Stimulated activated CD8-positive, alpha-beta memory T cell treated with anti-CD3 and anti-CD28 coated beads, Interleukin-7, amount 100 ng/mL, for 1 hour (primary cell): ENCODE data around the gene FCRL6.

Experiments
- DNase-seq, 2 donors: peaks; one replicate each; pipeline ENCODE4 v3.0.0-alpha.2; 2020; ENCODE audit warnings: low read depth in 2 of 2

Gene FCRL6

DNA sequence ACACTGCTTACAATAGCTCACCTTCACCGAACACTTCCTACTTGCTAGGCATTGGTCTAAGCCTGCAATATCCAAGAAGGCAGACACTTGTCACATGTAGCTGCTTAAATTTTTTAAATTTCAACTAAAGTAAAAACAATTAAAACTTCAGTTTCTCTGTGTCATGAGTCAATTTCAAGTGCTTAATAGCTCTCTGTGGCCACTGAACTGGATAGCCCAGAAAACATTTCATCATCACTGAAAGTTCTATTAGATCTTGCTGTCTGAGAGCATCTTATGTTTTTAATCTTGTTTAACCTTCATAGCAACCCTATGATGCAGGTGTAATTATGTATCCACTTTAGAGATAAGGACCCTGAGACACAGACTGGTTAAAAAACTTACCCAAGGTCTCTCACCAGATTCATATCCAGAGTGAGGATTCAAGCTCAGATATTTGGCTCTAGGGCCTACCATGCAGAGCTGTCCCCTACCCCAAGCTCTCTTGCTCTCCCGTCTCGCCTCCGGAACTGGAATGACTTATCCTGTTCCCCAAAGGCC lies 2.6 kb upstream of the FCRL6 start:
- DNase-seq: no peak

DNA sequence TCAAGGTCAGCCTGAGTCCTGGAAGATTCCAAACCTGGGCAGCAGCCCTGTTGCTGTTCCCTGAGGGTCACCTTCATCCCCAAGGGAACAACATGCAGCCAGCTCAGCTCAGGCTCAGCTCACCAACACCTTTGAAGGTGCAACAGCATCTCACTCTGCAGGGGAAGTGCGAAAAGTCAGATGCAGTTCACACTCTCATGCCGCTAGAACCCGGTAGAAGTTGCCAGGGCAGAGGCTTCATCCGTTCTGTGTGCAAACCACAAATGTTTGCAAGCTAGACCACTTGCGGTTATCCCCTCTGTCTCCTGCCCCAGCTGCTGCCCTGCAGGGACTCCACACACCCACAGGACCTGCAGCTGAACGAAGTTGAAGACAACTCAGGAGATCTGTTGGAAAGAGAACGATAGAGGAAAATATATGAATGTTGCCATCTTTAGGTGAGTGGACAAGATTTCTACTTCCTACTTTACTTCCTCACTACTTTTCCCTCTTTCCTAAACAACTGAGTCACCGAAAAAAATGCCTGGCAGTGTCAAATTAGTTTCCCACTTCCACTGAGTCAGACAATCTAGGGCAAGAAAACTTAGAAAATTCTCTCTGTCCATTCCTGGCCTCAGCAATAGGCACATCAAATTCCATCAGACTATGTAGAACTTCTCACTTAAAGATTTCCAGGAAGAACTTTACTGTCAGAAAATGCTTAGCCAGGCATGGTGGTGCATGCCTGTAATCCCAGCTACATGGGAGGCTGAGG lies 1.8 kb upstream of the FCRL6 start:
- DNase-seq: peak; percentile 8 to 28

DNA sequence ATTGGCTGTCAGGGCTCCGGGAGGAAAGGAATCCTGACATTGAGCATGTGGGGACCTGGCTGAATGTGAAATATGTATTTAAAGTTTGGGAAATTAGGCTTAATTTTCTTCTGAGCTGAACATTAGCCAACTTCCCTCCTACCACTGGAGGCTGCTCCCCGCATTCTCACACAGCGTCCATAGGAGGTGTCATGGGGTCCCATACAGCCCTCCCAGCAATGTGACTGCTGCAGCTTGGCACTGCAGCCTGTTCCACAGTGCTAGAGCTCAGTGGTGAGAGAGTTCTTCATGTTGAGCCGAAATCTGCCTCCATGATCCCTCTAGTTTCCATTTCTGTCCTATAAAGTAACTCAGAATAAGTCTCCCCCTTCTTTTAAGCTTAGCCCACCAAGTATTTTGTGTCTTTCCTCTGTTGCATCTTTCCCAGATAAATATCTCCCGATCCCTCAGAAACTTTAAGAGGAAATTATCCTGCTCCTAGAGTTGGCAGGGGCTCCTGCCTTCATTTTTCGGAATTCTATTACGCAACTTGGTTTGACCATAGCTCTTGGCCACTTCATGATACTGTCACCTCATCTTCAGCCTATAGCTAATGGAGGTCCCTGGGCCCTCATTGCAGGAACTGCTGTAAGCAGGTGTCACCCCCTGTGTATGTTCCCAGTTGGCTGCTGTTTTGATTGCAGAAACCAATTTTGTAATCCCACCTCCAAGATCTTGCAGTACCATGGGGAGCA lies 2.0 kb downstream of the FCRL6 start:
- no peak for DNase-seq

DNA sequence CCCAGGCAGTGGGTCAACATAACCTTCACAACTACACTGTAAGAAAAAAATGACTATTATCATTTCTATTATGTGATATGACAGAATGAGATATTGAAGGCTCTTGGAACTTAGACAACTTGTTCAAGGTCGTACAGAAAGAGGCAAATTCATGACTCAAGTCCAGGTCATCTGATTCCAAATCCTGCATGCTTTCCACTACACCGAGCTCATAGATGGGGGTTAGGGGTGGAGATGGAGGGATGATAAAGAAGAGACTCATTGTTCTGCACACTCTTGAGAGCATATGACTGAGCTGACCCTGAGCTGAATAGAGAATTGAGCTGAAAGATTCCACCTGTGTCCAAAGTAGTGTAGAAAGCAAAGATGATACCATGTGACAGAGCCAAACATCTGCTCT lies 2.8 kb downstream of the FCRL6 start:
- no peak for DNase-seq

DNA sequence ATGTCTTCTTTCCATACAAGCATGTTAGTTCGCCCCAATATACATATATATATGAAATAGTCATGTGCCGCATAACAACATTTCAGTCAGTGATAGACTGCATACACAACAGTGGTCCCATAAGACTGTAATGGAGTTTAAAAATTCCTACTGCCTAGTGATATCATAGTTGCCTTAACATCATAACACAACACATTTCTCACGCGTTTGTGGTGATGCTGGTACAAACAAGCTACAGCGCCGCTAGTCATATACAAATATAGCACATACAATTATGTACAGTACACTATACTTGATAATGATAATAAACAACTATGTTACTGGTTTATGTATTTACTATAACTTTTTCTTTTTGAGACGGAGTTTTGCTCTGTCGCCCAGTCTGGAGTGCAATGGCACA lies 13.8 kb downstream of the FCRL6 start:
- no peak for DNase-seq

DNA sequence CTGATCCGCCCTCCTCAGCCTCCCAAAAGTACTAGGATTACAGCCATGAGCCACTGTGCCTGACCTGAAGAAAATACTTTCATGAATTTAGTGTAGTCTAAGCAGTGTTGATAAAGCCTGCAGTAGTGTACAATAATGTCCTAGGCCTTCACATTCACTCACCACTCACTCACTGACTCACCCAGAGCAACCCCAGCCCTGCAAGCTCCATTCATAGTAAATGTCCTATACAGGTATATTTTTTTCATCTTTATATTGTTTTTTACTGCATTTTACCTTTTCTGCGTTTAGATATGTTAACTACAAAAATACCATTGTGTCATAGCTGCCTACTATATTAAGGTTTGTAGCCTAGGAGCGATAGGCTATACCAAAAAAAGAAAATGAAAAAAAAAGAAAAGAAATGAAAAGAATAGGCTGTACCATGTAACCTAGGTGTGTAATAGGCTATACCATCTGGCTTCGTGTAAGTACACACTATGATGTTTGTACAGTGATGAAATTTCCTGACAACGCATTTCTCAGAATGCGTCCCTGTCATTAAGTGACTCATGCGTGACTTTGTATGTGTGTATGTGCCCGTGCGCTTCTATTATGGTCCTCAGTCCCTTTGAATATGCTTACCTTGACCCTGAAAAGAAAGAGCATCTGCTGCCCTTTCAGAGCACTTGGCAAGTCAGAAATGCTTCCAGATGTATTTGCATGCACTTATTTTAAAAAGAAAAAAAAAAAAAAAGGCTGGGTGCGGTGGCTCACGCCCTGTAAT lies 15.3 kb downstream of the FCRL6 start:
- DNase-seq: no peak

DNA sequence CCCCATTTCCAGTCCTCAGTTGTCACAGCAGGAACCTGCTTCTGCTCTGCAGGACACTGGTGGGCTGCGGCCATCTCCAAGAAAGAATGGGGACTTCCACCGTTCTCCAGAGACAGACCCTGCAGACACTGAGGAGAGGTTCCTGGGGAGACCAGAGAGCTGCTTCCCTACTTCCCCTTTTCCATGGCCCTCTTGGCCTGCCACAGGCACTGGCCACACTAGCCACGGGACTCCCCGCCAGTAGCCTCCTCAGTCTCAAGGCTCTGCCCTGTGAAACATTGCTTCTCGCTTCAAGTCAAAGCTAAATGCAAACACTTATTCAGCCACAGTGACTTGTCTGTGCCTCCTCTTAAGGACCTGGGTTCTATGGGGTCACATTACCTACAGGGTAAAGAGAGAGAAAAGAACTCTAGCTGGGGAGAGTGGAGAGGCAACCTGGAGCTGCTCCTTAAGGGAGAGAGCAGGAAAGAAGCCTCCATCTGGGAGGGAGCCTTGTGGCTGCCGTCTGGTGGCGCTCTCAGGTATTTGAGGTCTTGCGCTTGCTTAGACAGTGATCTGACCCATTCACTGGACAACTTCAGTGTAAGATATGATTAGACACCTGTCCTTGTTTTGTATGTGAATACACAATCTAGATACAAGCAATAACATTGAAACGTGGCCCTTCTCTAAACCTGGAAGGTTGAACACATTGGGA lies 19.2 kb downstream of the FCRL6 start:
- DNase-seq: no peak

DNA sequence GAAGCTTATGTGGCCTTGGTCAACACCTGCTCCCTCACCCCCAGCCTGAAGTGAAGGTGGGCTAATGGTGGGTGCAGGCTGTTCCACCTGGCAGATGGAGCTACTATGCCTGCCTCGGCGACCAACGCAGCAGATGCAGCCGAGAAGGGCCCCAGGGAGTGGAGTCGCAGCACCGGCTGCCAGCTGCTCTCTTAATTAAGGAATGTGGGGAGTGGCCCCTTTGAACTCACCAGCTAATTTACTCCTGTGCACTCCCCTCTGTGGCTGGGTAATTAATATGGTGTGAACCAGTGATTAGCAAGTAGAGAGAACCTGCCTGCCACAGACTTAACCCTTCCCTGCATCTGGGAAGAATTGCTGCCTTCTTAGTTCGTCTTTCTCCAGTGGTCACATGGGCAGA lies 21.2 kb downstream of the FCRL6 start:
- no peak for DNase-seq

DNA sequence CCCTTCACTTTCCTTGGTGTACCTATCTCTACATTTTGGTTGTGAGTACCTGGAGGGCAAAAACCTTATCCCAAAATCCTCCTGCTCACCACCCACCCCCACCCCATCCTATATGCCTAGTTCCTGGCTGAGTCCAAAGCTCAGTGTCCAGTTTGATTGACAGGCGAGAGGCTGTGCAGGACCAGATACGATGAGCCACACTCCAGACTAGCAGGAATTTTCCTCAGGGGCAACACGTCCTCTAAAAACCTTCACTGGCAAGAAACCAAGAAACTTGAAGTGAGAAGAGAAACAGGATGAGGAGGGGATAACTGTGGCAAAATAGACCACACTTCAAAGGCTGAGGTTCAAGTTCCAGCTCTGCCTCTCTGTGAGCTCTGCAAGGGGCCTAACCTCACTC lies 23.4 kb downstream of the FCRL6 start:
- DNase-seq: no peak

DNA sequence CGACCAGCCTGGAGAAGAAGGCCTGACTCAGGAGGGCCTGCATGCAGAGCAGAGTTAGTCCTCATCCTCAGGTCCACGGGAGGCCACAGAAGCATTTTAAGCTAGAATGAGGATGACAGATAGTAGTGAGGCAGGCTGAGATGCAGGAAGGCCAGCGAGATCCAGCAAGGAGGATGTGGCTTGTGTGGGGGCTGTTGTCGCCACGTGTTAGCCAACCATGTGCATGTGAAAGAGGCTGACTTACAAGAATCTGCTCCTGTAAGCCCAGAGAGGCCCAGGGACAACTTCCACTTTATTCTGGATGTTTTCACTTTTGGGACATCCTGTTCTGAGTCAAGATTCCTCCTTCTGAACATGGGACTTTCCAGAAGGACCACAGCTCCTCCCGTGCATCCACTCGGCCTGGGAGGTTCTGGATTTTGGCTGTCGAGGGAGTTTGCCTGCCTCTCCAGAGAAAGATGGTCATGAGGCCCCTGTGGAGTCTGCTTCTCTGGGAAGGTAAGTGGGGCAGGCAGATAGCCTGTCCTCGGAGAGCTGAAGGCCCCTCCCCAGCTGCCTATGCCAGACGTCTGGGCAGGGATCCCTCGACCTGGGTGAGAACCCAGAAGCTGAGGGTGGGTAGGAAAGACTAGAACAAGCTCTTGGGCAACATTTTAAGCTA lies 24.4 kb downstream of the FCRL6 start, which contains the start of gene SLAMF8:
Gene SLAMF8, plus strand, starts transcription at position 433 of the 661 bp plus-strand sequence. Its CDS starts 26 bp downstream, at position 459.
- peak; percentile 22 to 41 for DNase-seq

DNA sequence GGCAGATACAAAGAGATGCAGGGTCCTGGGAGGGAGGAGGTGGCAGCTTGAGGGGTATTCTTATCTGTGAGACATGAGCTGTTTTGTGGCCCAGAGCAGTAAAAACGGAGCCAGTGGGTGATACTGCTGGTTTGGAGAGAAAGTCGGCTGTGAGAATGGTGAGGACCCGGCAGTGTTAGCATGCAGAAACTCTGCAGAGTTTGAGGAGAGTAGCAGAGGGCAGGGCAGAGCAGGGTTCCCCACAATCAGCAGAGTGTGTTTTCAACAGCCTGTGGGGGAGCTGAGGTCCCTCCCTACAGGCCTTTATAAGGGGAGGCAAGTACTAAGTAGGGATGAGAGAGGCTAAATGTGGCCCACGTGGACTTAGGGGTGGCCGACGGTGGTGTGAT lies 24.9 kb downstream of the FCRL6 start:
- DNase-seq: no peak

DNA sequence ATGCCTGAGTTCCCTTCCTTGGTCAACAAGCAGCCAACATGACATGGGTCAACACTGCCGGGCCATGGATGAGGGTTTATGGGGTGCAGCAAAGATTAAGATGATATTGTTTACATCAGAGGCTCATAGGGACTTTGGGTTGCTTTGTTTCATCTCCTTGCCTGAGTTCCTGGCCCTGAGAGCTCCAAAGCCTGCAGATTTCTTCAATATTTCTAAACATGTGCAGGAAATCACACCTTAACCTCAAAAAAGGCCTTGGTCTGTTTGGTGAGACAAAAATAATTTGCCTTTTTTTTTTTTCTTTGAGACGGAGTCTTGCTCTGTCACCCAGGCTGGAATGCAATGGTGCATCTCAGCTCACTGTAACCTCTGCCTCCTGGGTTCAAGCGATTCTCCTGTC lies 25.4 kb downstream of the FCRL6 start:
- no peak for DNase-seq

DNA sequence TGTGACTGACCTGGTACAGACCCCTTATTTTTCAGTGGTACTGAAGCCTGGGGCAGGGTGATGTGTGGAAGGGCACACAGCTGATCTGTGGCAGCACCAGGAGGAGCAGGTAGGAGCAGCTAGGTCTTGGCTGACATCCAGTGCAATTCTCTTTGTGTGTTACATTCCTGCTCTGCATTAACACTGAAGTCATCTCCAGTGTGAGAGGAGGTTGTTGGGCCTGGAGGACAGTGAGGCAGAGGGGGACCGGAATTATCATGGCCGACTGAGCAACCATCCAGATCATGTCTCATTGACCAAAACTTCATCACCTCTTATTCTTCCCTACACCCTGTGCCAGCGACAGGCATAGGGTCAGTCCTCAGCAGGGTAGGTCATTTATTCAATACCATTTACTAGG lies 26.0 kb downstream of the FCRL6 start:
- no peak for DNase-seq

DNA sequence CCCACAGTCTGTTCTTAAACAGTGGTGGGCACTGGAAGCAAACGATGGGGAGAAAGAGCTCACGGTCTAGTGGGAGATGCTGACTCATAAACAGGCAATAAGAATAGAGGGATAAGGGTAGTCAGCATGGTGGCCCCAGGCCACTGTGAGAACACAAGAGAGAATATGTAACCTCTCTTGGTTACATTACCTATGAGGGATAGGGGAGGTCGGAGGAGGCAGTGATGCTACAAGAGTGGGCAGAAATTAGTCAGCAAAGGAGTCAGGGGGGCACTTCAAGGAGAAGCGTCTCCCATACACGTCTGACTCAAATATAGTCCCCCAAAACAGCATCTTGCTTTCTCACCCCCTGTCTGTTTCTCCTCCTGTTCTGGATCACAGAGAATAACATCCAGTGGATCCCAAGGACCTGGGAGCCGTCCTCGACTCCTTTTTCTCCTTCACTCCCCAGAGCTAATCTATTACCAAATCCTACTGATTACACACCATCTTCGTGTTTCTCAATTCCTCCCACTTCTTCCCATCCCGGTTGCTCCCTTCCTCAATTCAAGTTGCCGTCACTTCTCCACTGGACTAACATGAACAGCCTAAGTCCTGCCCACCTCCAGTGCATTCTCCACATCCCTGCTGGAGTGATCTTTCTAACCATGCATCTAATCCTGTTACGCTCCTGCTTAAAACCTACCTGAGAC lies 26.6 kb downstream of the FCRL6 start:
- DNase-seq: no peak

DNA sequence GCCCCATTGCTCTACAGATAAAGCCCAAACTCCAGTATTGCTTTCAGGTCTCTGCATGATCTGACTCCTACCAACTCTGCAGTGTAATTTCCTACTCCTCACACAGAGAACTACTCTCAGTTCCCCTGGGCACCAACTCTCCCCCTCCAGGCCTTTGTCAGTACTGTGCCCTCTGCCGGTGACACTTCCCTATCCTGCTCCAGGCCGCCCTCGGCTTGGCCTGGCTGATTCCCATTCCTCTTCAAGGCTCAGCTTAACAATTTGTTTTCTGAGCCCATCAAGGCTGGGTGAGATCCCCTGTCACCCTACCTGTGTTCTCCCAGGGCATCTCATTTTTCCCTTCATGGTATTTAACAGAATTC lies 27.1 kb downstream of the FCRL6 start:
- DNase-seq: no peak

DNA sequence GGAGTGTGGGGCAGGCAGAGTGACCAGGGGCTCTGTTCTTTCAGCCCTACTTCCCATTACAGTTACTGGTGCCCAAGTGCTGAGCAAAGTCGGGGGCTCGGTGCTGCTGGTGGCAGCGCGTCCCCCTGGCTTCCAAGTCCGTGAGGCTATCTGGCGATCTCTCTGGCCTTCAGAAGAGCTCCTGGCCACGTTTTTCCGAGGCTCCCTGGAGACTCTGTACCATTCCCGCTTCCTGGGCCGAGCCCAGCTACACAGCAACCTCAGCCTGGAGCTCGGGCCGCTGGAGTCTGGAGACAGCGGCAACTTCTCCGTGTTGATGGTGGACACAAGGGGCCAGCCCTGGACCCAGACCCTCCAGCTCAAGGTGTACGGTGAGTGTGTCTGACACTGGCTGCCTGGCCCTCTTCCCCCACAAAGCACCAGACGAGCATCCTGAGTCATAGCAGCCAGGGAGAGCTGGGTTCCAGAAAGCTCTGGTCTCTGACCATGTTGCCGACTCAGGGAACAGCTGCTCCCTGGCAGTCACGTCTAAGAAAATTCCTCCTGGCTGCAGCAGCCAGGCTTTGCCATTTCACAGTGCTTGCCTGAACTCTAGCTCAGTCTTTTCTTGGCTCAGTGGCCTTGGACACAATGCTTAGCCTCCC lies 27.8 kb downstream of the FCRL6 start:
- no peak for DNase-seq

DNA sequence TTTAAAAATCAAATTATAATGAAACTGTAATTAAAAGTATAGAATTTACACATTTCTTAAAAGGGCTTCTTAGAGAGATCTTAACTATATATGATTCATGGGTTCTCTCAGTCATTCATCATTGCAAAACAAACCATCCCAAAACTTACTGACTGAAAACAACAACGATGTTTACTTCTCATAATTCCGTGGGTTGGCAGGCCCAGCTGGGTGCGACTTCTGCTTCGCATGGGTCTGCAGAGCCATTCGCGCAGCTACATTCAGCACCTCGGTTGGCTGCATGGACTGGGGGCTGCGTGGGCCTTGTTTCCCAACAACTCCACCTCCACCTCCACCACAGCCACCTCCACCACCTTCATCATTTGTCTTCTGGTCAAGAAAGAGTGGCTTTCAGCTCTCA lies 28.6 kb downstream of the FCRL6 start:
- DNase-seq: no peak

DNA sequence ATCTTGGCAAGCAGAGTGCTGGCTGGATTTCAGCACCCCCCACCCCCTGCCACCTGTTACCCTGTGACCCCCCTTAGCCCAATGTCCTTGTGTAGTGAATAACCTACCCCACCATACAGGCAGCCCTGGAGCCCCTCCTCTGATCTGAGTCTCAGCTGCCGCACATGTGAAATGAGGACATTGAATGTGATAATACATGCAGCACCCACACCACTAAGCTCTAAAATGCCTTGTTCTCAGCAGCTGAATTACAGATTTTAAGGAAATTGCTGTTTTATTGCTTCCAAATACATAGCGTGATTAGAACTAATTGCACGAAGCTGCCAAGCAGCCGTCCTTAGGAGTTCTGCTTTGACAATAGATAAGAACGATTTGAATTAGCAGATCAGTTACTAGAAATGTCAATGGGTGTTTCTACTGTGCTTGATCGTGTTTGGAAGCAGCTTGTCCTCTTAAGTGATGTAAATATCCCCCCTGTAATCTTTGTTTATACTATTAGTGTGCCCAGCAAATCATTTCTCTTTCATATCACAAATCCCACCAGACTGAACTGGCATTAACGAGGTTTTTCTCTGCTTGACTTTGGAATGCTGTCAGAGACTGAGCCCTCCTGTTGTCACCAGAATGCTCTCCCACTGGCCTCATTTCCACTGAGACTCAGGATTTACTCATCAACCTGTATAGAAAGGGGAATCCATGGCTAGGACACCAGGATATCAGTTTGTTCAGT lies 29.4 kb downstream of the FCRL6 start:
- DNase-seq: no peak

DNA sequence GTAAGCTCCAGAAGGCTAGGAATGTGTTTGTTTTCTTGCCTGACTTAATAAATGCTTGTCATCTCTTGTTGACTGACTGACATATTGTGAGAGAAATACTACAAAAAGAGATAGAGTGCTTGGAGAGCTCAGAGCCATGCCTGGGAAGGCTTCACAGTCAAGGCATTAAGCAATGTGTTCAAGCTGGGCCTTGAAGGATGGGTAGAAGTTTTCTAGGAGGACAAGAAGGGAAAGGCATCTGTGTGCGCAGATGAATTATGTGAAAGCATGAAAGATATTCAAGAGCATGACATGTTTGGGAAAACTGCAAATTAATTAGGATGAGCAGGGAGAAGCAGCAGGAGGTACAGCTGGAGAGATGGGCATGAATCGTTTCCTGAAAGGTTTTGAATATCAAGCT lies 30.1 kb downstream of the FCRL6 start:
- DNase-seq: no peak

DNA sequence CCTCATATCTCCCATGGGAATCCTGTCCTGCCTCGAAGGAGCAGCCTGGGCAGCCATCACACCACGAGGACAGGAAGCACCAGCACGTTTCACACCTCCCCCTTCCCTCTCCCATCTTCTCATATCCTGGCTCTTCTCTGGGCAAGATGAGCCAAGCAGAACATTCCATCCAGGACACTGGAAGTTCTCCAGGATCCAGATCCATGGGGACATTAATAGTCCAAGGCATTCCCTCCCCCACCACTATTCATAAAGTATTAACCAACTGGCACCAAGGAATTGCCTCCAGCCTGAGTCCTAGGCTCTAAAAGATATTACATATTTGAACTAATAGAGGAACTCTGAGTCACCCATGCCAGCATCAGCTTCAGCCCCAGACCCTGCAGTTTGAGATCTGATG lies 33.2 kb downstream of the FCRL6 start:
- no peak for DNase-seq
